Occipital lobe (tissue), 2 donors: Measurements from ENCODE around the gene SERINC2. TPM values are rescaled to one million over a fixed set of nuclear protein-coding genes. Genes with fewer than 3 reads are reported as not detected.
"Not testable (repeated sequence)": the region's sequence is repeated elsewhere in the genome, so short reads cannot be mapped to it uniquely, and the experiment has no call there.

ENCODE experiments used
- DNase-seq: peaks from one replicate; lab custom pipeline; 2025; lab: John Stamatoyannopoulos, UW
- total RNA-seq: library from RNA; depleted of rRNA; stranded (reverse); fragments of >200 nt; gene quantifications from one replicate; pipeline ENCODE4 v1.2.3, GENCODE V29; 2014

Gene SERINC2
- total RNA-seq, 1 donor from 2014 or later, result 1.7 TPM

GRCh38 chr1:31383967-31384366, 29.0 kb upstream of the SERINC2 start:
- DNase-seq, result no peak

GRCh38 chr1:31386576-31387243, 26.3 kb upstream of the SERINC2 start:
- DNase-seq, result not testable (repeated sequence)

- no peak for DNase-seq
Measured at GRCh38 chr1:31387612-31388011, 25.4 kb upstream of the SERINC2 start.

GRCh38 chr1:31389616-31390015, 23.4 kb upstream of the SERINC2 start:
- DNase-seq, result no peak

DNA sequence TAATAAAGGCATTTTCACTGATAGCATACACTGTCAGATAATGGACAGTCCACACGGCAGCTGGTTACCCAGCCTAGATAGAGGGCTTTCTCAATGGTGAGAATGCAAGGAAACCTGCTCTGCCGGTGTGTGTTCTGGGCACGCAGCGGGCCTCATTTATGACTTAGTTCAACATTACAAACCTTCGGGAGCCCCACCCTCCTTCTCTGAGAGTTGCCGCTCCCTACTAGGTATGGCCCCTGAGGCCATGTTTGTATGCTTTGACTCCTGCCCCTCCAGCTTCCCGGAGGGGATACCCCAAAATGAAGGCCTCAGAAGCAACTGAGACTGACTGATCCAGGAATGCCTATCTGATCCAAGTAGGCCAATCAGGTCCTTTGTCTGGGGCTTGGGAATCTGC, 22.9 kb upstream of the SERINC2 start:
- no peak for DNase-seq

GRCh38 chr1:31393463-31393862, 19.6 kb upstream of the SERINC2 start:
- DNase-seq, result no peak

GRCh38 chr1:31394584-31395193, 18.3 kb upstream of the SERINC2 start:
- DNase-seq, result peak; percentile 34

- DNase-seq, result no peak
Measured at GRCh38 chr1:31396633-31397351, 16.2 kb upstream of the SERINC2 start.

DNA sequence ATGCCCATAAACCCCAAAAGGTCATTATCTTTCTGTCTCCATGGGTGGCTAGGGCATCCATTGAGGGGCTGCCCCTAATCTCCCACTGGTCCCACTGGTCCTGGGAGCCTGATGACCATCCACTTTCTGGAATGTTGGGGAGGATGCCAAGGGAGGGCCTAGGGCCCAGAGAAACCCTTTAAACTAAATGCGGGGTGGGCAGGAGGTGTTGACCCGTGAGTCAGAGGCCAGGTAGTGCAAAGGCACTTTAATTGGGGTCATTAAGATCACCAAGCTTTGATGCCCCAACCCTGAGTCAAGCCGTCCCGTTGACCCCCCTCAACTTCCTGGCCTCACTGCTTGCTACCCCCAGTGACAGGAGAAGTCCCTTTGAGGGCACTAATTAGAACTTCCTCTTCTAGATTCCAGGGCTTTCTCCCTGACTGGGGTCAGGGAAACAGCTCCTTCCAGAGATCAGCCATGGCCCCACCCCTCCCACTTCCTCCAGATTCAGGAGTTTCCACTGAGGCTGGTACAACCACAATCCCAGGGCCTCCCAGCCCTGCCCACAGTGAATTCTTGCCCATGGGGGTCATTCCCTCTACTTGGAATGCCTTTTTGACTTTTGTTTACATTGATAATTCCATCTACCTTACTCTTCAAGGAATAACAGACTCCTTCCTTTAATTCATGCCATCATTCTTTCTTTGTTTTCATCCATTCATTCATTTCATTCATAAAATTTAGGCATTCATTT, 15.5 kb upstream of the SERINC2 start:
- no peak for DNase-seq

DNA sequence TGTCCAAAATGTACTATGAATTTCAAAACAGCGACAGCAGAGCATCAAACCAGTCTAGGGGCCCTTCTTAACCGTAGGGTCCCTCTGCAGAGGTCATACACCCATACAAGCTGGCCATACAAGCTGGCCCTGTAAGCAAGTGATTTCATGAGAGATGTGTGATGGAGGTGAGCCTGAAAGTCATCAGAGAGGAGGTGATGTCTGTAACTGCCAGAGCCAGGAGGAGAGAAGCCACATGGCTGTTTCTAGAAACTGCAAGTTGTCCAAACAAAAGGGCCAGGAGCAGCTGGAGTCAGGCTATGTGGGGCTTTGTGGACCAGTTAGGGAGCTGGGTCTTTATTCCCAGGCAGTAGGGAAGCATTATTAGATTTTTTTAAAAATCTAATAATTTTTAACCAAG, 14.8 kb upstream of the SERINC2 start:
- no peak for DNase-seq

DNA sequence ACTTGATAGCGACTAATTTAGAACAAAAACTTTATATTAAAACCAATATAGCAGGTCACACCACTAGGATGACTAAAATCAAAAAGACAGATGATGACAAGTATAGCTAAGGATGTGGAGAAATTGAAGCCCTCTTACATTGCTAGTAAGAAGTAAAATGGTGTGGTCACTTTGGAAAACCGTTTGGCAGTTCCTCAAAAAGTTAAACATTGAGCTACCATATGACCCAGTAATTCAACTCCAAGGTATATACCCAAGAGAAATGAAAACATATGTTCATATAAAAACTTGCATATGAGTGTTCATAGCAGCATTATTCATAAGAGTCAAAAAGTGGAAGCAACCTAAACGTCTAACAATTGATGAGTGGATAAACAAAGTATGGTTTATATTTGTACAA, 13.0 kb upstream of the SERINC2 start:
- DNase-seq, result no peak

- no peak for DNase-seq
Measured at GRCh38 chr1:31400393-31400792, 12.6 kb upstream of the SERINC2 start.

- DNase-seq, result no peak
Measured at GRCh38 chr1:31401241-31401640, 11.8 kb upstream of the SERINC2 start.

- no peak for DNase-seq
Measured at GRCh38 chr1:31405578-31406245, 7.3 kb upstream of the SERINC2 start.

DNA sequence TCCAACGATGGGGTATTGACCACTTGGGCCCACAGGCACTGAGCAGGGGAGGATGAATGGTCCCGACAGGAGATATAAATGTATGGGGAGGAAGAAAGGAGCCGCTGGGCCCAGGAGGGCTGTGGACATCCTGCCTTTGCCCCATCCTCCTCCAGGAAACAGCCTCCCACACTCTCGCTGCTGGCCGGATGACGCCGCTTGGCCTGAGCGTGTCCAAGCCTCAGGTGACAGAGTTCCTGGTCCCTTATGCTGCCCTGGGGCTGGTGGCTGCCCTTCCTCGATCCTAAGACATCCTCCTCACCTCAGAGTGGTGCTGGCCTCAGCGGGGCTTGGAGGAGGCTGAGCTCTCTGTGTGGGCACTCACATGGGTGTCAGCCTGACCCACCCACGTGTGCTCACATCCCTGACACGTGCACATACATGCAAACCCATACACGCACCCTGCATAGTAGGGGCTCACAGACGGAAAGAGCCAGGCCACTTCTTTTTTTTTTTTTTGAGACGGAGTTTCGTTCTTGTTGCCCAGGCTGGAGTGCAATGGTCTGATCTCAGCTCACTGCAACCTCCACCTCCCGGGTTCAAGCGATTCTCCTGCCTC, 5.9 kb upstream of the SERINC2 start:
- DNase-seq, result no peak

DNA sequence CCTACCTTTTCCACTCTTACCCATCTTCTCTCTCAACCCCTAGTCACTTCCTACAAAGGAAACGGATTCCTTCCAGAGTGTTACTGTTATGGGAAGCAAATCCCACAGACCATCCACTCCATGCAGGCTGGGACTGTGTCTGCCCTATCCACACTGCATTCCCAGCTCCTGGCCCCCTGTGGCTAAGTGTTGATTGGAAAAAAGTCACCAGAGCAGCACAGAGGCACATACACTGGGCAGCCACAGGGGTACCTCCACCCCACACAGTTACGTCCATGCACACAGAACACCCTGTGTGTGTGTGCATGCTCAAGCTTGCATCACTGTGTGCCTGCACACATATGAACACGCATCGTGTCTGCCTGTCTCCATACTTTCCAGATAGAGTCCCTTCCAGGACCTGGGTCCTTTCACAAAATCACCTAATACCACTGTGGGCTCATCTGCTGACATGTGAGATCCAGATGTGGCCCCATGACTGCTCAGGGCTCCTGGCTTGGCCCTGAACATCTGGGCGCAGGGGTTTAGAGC, 4.2 kb upstream of the SERINC2 start:
- no peak for DNase-seq

- DNase-seq, result no peak
Measured at GRCh38 chr1:31409946-31410858, 2.8 kb upstream of the SERINC2 start.

DNA sequence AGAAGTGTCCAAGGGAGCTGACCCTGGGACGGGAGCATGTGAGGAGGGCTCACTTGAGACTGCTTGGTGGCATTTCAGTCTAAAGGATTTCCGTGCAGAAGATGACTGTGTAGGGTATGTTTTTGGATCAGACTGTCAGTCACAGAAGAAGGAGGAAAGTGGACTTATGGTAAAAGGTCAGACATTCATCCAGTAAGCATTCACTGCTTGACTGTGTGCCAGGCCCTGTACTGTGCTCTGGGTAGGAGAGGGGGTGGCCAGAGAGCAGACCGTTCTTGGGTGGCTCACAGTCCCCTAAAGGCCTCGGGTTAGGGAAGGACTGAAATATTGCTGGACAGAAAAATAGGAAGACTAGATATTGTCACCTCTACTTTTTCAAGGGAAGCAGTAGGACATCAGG, 2.1 kb upstream of the SERINC2 start:
- DNase-seq, result no peak

DNA sequence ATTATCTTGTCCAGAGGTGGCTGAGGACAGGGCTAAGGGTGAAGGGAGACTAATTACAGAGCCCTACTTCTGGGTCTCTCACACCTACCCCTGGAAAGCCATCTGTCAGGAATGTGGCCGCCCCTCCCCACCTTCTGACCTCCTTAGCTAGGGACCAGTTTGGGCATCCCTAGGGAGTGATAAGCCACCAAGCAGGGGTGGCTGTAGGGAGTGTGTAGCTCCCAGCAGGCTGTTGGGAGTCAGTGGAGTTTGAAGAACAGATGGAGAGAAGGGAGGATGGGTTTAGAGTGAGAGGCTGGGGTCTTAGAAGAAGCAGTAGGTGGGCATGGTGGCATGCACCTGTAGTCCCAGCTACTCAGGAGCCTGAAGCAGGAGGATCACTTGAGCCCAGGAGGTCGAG, 808 bp upstream of the SERINC2 start:
- no peak for DNase-seq
